Mesenchymal stem cell (in vitro differentiated cells and primary cell): ENCODE measurements around the gene MFAP3.

Experiments
- DNase-seq: peaks from one replicate; pipeline ENCODE4 v3.0.0-alpha.2; 2013
- H2AFZ ChIP-seq: one replicate; pipeline ENCODE4 v1.6.1; 2013; ENCODE audit warnings: low read depth, mild to moderate bottlenecking, control low read depth, inconsistent platforms, low read length, moderate library complexity
- H2AK5ac ChIP-seq: 2 replicates; pipeline ENCODE4 v1.6.1; 2013; ENCODE audit warnings: low read length, moderate library complexity, mild to moderate bottlenecking, inconsistent platforms; ENCODE audit not compliant: severe bottlenecking
- H2BK120ac ChIP-seq: one replicate; pipeline ENCODE4 v1.6.1; 2013; ENCODE audit warnings: low read depth, mild to moderate bottlenecking, inconsistent platforms, low read length, moderate library complexity
- H2BK12ac ChIP-seq, 2 experiments: one replicate each; pipeline ENCODE4 v1.6.1; 2013; ENCODE audit warnings: inconsistent platforms in 2 of 2, low read length in 2 of 2, mild to moderate bottlenecking in 2 of 2, moderate library complexity in 2 of 2, control low read depth in 1 of 2
- H2BK15ac ChIP-seq: one replicate; pipeline ENCODE4 v1.6.1; 2013; ENCODE audit warnings: mild to moderate bottlenecking, low read depth, inconsistent platforms; ENCODE audit not compliant: poor library complexity, severe bottlenecking
- H2BK5ac ChIP-seq: 2 replicates; pipeline ENCODE4 v1.6.1; 2013; ENCODE audit warnings: low read depth, mild to moderate bottlenecking, low read length, control low read depth, inconsistent platforms; ENCODE audit not compliant: poor library complexity, severe bottlenecking
- H3K14ac ChIP-seq, 2 experiments: one replicate each; pipeline ENCODE4 v1.6.1; 2013; ENCODE audit warnings: inconsistent platforms in 2 of 2, low read length in 2 of 2, control low read depth in 1 of 2, mild to moderate bottlenecking in 1 of 2, moderate library complexity in 1 of 2
- H3K18ac ChIP-seq, 2 experiments: one replicate each; pipeline ENCODE4 v1.6.1; 2013; ENCODE audit warnings: inconsistent platforms in 2 of 2, low read length in 2 of 2, control low read depth in 1 of 2, low read depth in 1 of 2, mild to moderate bottlenecking in 1 of 2
- H3K23ac ChIP-seq, 2 experiments: one replicate each; pipeline ENCODE4 v1.6.1; 2013; ENCODE audit warnings: inconsistent platforms in 2 of 2, low read length in 2 of 2, mild to moderate bottlenecking in 2 of 2, moderate library complexity in 2 of 2, control low read depth in 1 of 2
- H3K27ac ChIP-seq: 2 replicates; pipeline ENCODE4 v1.5.1; 2013; ENCODE audit warnings: mild to moderate bottlenecking, moderate library complexity, low read length, control low read depth, inconsistent platforms; ENCODE audit not compliant: poor library complexity, severe bottlenecking
- H3K27me3 ChIP-seq, 2 experiments: 2 replicates each; pipeline versions ENCODE4 v1.6.1 to v1.7.0; 2013; ENCODE audit warnings: low read length in 2 of 2, mild to moderate bottlenecking in 2 of 2, moderate library complexity in 2 of 2, control low read depth in 1 of 2, inconsistent platforms in 1 of 2; ENCODE audit not compliant: control insufficient read depth in 1 of 2, insufficient read depth in 1 of 2
- H3K36me3 ChIP-seq, 2 experiments: 2 replicates each; pipeline versions ENCODE4 v1.6.1 to v1.7.0; 2013; ENCODE audit warnings: low read length in 2 of 2, control low read depth in 1 of 2, inconsistent platforms in 1 of 2, low read depth in 1 of 2, mild to moderate bottlenecking in 1 of 2; ENCODE audit not compliant: insufficient read depth in 2 of 2, control insufficient read depth in 1 of 2
- H3K4ac ChIP-seq, 2 experiments: one replicate each; pipeline ENCODE4 v1.6.1; 2013; ENCODE audit warnings: inconsistent platforms in 2 of 2, low read length in 2 of 2, mild to moderate bottlenecking in 2 of 2, moderate library complexity in 2 of 2, control low read depth in 1 of 2, low read depth in 1 of 2
- H3K4me1 ChIP-seq: 2 replicates; pipeline ENCODE4 v1.6.1; 2013; ENCODE audit warnings: low read depth, low read length, control low read depth; ENCODE audit not compliant: control insufficient read depth, insufficient read depth
- H3K4me2 ChIP-seq: 2 replicates; pipeline ENCODE4 v1.6.1; 2013; ENCODE audit warnings: low read length, mild to moderate bottlenecking, inconsistent platforms; ENCODE audit not compliant: poor library complexity, severe bottlenecking
- H3K4me3 ChIP-seq, 2 experiments: 2 replicates each; pipeline versions ENCODE4 v1.5.1 to v1.7.0; 2013; ENCODE audit warnings: low read length in 2 of 2, mild to moderate bottlenecking in 2 of 2, control low read depth in 1 of 2, low read depth in 1 of 2; ENCODE audit not compliant: insufficient read depth in 1 of 2
- H3K79me1 ChIP-seq: replicated peaks from 2 replicates; pipeline ENCODE4 v1.6.1; 2013; ENCODE audit warnings: mild to moderate bottlenecking, control low read depth, low read length, inconsistent platforms; ENCODE audit not compliant: poor library complexity, severe bottlenecking
- H3K9ac ChIP-seq: 2 replicates; pipeline ENCODE4 v1.7.0; 2013; ENCODE audit warnings: mild to moderate bottlenecking, low read length, moderate library complexity
- H3K9me3 ChIP-seq: 2 replicates; pipeline ENCODE4 v1.7.0; 2013; ENCODE audit warnings: mild to moderate bottlenecking, low read length; ENCODE audit not compliant: control insufficient read depth
- H4K8ac ChIP-seq: one replicate; pipeline ENCODE4 v1.6.1; 2013; ENCODE audit warnings: inconsistent platforms, mild to moderate bottlenecking, low read length, moderate library complexity
- H4K91ac ChIP-seq: one replicate; pipeline ENCODE4 v1.6.1; 2013; ENCODE audit warnings: mild to moderate bottlenecking, low read length, inconsistent platforms
- WGBS: methylation state at CpG from one replicate; pipeline ENCODE4 v1.1.7; 2013; ENCODE audit warnings: mixed read lengths; 5-methylcytosine and 5-hydroxymethylcytosine counted together

The MFAP3 gene

GRCh38 chr5:154039458-154039829, 677 bp downstream of the MFAP3 start:
- H3K9ac ChIP-seq, result peak overlapping the region; percentile 96
- no peak overlapping the region for H2BK120ac ChIP-seq
- H3K79me1 ChIP-seq, result peaks cover 37% of the 10 kb centered on the region
- H2AFZ ChIP-seq, result no peak overlapping the region
- no peaks in the 10 kb centered on the region for H3K9me3 ChIP-seq
- peak overlapping the region in 1 of 2 experiments; percentile 94 for H3K4me3 ChIP-seq
- H2BK15ac ChIP-seq, result no peak overlapping the region
- H4K91ac ChIP-seq, result no peak overlapping the region
- H3K27me3 ChIP-seq, result no peaks in the 10 kb centered on the region
- no peak overlapping the region for H4K8ac ChIP-seq
- no peaks in the 10 kb centered on the region for H3K36me3 ChIP-seq
- no peak overlapping the region for H2BK12ac ChIP-seq
- H3K4me2 ChIP-seq, result peak overlapping the region; percentile 81
- H2BK5ac ChIP-seq, result no peak overlapping the region
- peak overlapping the region in 1 of 2 experiments; percentile 56 for H3K4ac ChIP-seq
- H3K23ac ChIP-seq, result no peak overlapping the region
- H3K18ac ChIP-seq, result no peak overlapping the region
- no peak overlapping the region for H2AK5ac ChIP-seq
- DNase-seq, result no peak
- no CpG with 5 or more reads among the region's 1 CpG for WGBS
- H3K27ac ChIP-seq, result no peak overlapping the region
- H3K14ac ChIP-seq, result no peak overlapping the region
- no peaks in the 10 kb centered on the region for H3K4me1 ChIP-seq

- Histone ChIP-seq H3K4me3 (no peak overlapping the region), H2AK5ac (no peak overlapping the region), H3K4ac (no peak overlapping the region), H3K9me3 (no peaks in the 10 kb centered on the region), H2BK12ac (no peak overlapping the region), H3K4me2 (no peak overlapping the region), H4K91ac (no peak overlapping the region), H2AFZ (no peak overlapping the region), H3K79me1 (peaks cover 46% of the 10 kb centered on the region), H2BK120ac (no peak overlapping the region), H3K18ac (no peak overlapping the region), H3K27ac (no peak overlapping the region), H3K9ac (no peak overlapping the region), H3K36me3 (peaks cover 4 to 9% of the 10 kb centered on the region in 2 experiments), H3K27me3 (no peaks in the 10 kb centered on the region), H3K14ac (no peak overlapping the region), H2BK5ac (no peak overlapping the region), H4K8ac (no peak overlapping the region), H3K23ac (no peak overlapping the region), H3K4me1 (no peaks in the 10 kb centered on the region), H2BK15ac (no peak overlapping the region)
- WGBS, result 100% methylated on average over 1 of the region's 2 CpGs
- no peak for DNase-seq
Observed at GRCh38 chr5:154042766-154043165, 4.0 kb downstream of the MFAP3 start.

GRCh38 chr5:154044099-154044498, 5.3 kb downstream of the MFAP3 start:
- Histone ChIP-seq H2BK15ac (no peak overlapping the region), H3K27ac (no peak overlapping the region), H4K8ac (no peak overlapping the region), H2BK5ac (no peak overlapping the region), H3K36me3 (peaks cover 4 to 9% of the 10 kb centered on the region in 2 experiments), H2BK12ac (no peak overlapping the region), H4K91ac (no peak overlapping the region), H3K4me3 (no peak overlapping the region), H3K4ac (no peak overlapping the region), H2BK120ac (no peak overlapping the region), H2AFZ (no peak overlapping the region), H3K4me1 (no peaks in the 10 kb centered on the region), H3K4me2 (no peak overlapping the region), H3K9me3 (no peaks in the 10 kb centered on the region), H3K27me3 (no peaks in the 10 kb centered on the region), H3K14ac (no peak overlapping the region), H2AK5ac (no peak overlapping the region), H3K9ac (no peak overlapping the region), H3K23ac (no peak overlapping the region), H3K18ac (no peak overlapping the region), H3K79me1 (peaks cover 40% of the 10 kb centered on the region)
- 99% methylated on average over 3 of the region's 3 CpGs for WGBS
- no peak for DNase-seq

GRCh38 chr5:154044581-154044980, 5.8 kb downstream of the MFAP3 start:
- peaks cover 38% of the 10 kb centered on the region for H3K79me1 ChIP-seq
- WGBS, result no CpG with 5 or more reads among the region's 2 CpGs
- DNase-seq, result no peak

More at GRCh38 chr5:154044581-154044980, 5.8 kb downstream of the MFAP3 start:
- Histone ChIP-seq H2AFZ (no peak overlapping the region), H2BK15ac (no peak overlapping the region), H2AK5ac (no peak overlapping the region), H3K36me3 (peaks cover 4 to 12% of the 10 kb centered on the region in 2 experiments), H4K8ac (no peak overlapping the region), H2BK12ac (no peak overlapping the region), H2BK120ac (no peak overlapping the region), H3K27me3 (no peaks in the 10 kb centered on the region), H3K14ac (no peak overlapping the region), H3K9ac (no peak overlapping the region), H3K9me3 (no peaks in the 10 kb centered on the region), H3K18ac (no peak overlapping the region), H3K27ac (no peak overlapping the region), H3K23ac (no peak overlapping the region), H3K4ac (no peak overlapping the region), H3K4me2 (no peak overlapping the region), H3K4me1 (no peaks in the 10 kb centered on the region), H3K4me3 (no peak overlapping the region), H4K91ac (no peak overlapping the region), H2BK5ac (no peak overlapping the region)
